Measurements from ENCODE around the gene ANKRD55. TPM values are rescaled to one million over a fixed set of nuclear protein-coding genes. Genes with fewer than 3 reads are reported as not detected.

ANKRD55 gene
- total RNA-seq, 1 donor from 2014 or later = not detected

DNA sequence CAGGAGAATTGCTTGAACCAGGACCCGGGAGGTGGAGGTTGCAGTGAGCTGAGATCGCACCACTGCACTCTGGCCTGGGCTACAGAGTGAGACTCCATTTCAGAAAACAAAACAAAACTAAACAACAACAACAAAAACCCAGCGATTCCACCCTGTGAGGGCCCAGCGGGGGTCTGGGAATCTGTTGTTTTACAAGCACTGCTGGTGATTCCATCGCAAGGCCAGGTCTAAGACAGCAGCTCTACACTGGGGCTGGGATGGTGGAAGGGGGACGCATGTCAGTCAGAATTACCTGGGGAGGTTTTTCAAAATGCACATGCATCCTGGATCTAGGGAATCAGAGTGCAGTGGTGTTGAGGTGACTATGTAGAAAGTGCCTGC lies 90.9 kb downstream of the ANKRD55 start:
- no peak overlapping the region for H3K27ac Mint-ChIP-seq (ENCODE audit: unreplicated experiment)
- H3K9ac ChIP-seq (ENCODE audit: low read length) = no peak overlapping the region
- no peak for DNase-seq (ENCODE audit: low read depth)
- no peak for FAIRE-seq
- H3K36me3 Mint-ChIP-seq (ENCODE audit: low read depth, unreplicated experiment) = no peaks in the 10 kb centered on the region
- H2AFZ ChIP-seq (ENCODE audit: low read depth, low read length) = no peak overlapping the region
- no peaks in the 10 kb centered on the region for H3K4me1 ChIP-seq (ENCODE audit: insufficient read depth, low read length)
- no peak overlapping the region for H3K4me3 Mint-ChIP-seq (ENCODE audit: unreplicated experiment)
- H3K4me1 Mint-ChIP-seq (ENCODE audit: low read depth, unreplicated experiment) = peaks cover 6% of the 10 kb centered on the region
- no peaks in the 10 kb centered on the region for H3K9me3 ChIP-seq (ENCODE audit: insufficient read depth, low read depth, low read length)
- no peak overlapping the region for H3K4me2 ChIP-seq (ENCODE audit: low read length)
- no peak overlapping the region for H3K4me3 ChIP-seq (ENCODE audit: insufficient read depth, low read depth, low read length)
- H3K27me3 Mint-ChIP-seq (ENCODE audit: low read depth, unreplicated experiment) = peaks cover 9% of the 10 kb centered on the region
- no peaks in the 10 kb centered on the region for H3K27me3 ChIP-seq (ENCODE audit: insufficient read depth, low read length)
- H3K79me2 ChIP-seq (ENCODE audit: insufficient read depth, low read length) = no peaks in the 10 kb centered on the region
- TF ChIP-seq, protein P1, sequence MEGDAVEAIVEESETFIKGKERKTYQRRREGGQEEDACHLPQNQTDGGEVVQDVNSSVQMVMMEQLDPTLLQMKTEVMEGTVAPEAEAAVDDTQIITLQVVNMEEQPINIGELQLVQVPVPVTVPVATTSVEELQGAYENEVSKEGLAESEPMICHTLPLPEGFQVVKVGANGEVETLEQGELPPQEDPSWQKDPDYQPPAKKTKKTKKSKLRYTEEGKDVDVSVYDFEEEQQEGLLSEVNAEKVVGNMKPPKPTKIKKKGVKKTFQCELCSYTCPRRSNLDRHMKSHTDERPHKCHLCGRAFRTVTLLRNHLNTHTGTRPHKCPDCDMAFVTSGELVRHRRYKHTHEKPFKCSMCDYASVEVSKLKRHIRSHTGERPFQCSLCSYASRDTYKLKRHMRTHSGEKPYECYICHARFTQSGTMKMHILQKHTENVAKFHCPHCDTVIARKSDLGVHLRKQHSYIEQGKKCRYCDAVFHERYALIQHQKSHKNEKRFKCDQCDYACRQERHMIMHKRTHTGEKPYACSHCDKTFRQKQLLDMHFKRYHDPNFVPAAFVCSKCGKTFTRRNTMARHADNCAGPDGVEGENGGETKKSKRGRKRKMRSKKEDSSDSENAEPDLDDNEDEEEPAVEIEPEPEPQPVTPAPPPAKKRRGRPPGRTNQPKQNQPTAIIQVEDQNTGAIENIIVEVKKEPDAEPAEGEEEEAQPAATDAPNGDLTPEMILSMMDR (IDR thresholded peaks at IDR 0.05; ENCODE audit: insufficient read depth, low read depth, low read length) = no peak
- no peak for TF ChIP-seq EZH2 (IDR thresholded peaks at IDR 0.05; ENCODE audit: insufficient read depth, low read length)
- H3K9me3 Mint-ChIP-seq (ENCODE audit: unreplicated experiment) = peaks cover 2% of the 10 kb centered on the region
- H4K20me1 ChIP-seq (ENCODE audit: insufficient read depth, low read length) = no peaks in the 10 kb centered on the region
- no peak overlapping the region for H3K27ac ChIP-seq (ENCODE audit: low read depth, low read length)
- no peaks in the 10 kb centered on the region for H3K36me3 ChIP-seq (ENCODE audit: insufficient read depth, low read length)

DNA sequence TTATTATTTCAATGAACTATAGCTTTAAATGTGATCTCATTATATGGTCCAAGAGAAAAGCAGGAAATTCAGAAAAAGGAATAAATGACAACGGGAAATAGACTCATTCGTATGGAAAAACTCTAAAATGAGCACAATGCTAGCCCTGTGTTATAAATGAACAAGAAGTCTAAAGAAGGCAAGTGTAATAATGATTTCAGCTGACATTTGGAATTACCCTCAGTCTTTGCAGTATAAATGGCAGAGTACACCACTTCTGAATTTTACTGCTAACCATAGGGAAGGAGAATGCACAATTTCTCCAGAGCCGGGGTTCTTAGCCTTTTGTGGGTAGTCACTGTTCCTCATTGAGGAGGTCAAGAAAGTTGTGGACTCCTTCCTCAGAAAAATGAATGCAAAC lies 93.1 kb downstream of the ANKRD55 start:
- Histone ChIP-seq H3K4me2 (ENCODE audit: low read length) (no peak overlapping the region), H3K36me3 (ENCODE audit: insufficient read depth, low read length) (no peaks in the 10 kb centered on the region), H2AFZ (ENCODE audit: low read depth, low read length) (no peak overlapping the region), H3K4me3 (ENCODE audit: insufficient read depth, low read depth, low read length) (no peak overlapping the region), H3K4me1 (ENCODE audit: insufficient read depth, low read length) (no peaks in the 10 kb centered on the region), H3K27me3 (ENCODE audit: insufficient read depth, low read length) (no peaks in the 10 kb centered on the region), H3K79me2 (ENCODE audit: insufficient read depth, low read length) (no peaks in the 10 kb centered on the region), H3K9me3 (ENCODE audit: insufficient read depth, low read depth, low read length) (no peaks in the 10 kb centered on the region), H3K9ac (ENCODE audit: low read length) (no peak overlapping the region), H3K27ac (ENCODE audit: low read depth, low read length) (no peak overlapping the region), H4K20me1 (ENCODE audit: insufficient read depth, low read length) (no peaks in the 10 kb centered on the region)
- Mint-ChIP-seq H3K4me1 (ENCODE audit: low read depth, unreplicated experiment) (peaks cover 4% of the 10 kb centered on the region), H3K27me3 (ENCODE audit: low read depth, unreplicated experiment) (peaks cover 9% of the 10 kb centered on the region), H3K9me3 (ENCODE audit: unreplicated experiment) (peaks cover 2% of the 10 kb centered on the region), H3K36me3 (ENCODE audit: low read depth, unreplicated experiment) (no peaks in the 10 kb centered on the region), H3K4me3 (ENCODE audit: unreplicated experiment) (no peak overlapping the region), H3K27ac (ENCODE audit: unreplicated experiment) (no peak overlapping the region)
- FAIRE-seq = no peak
- TF ChIP-seq, protein P1 (IDR thresholded peaks at IDR 0.05; ENCODE audit: insufficient read depth, low read depth, low read length) = no peak
- TF ChIP-seq EZH2 (IDR thresholded peaks at IDR 0.05; ENCODE audit: insufficient read depth, low read length) = no peak
- no peak for DNase-seq (ENCODE audit: low read depth)

DNA sequence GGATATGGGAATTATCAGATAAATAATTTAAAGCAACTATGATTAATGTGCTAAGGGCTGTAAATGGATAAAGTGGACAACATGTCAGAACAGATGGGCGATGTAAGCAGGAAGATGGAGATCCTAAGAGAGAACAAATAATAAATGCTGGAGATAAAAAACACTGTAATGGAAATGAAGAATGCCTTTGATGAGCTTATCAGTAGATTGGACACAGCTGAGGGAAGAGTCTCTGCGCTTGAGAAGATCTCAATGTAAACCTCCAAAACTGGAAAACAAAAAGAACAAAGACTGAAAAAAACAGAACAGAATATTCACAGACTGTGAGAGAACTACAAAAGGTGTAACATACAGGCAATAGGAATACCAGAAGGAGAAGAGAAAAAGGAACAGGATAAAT lies 102.5 kb downstream of the ANKRD55 start:
- Histone ChIP-seq H3K9me3 (ENCODE audit: insufficient read depth, low read depth, low read length) (no peaks in the 10 kb centered on the region), H3K36me3 (ENCODE audit: insufficient read depth, low read length) (no peaks in the 10 kb centered on the region), H3K27me3 (ENCODE audit: insufficient read depth, low read length) (no peaks in the 10 kb centered on the region), H3K79me2 (ENCODE audit: insufficient read depth, low read length) (no peaks in the 10 kb centered on the region), H3K4me2 (ENCODE audit: low read length) (no peak overlapping the region), H4K20me1 (ENCODE audit: insufficient read depth, low read length) (no peaks in the 10 kb centered on the region), H3K27ac (ENCODE audit: low read depth, low read length) (no peak overlapping the region), H2AFZ (ENCODE audit: low read depth, low read length) (no peak overlapping the region), H3K4me1 (ENCODE audit: insufficient read depth, low read length) (peaks cover 8% of the 10 kb centered on the region), H3K4me3 (ENCODE audit: insufficient read depth, low read depth, low read length) (no peak overlapping the region), H3K9ac (ENCODE audit: low read length) (no peak overlapping the region)
- Mint-ChIP-seq H3K4me3 (ENCODE audit: unreplicated experiment) (no peak overlapping the region), H3K27me3 (ENCODE audit: low read depth, unreplicated experiment) (peaks cover 2% of the 10 kb centered on the region), H3K36me3 (ENCODE audit: low read depth, unreplicated experiment) (peaks cover 4% of the 10 kb centered on the region), H3K27ac (ENCODE audit: unreplicated experiment) (no peak overlapping the region), H3K9me3 (ENCODE audit: unreplicated experiment) (peaks cover 3% of the 10 kb centered on the region), H3K4me1 (ENCODE audit: low read depth, unreplicated experiment) (peaks cover 1% of the 10 kb centered on the region)
- FAIRE-seq = no peak
- TF ChIP-seq, protein P1 (IDR thresholded peaks at IDR 0.05; ENCODE audit: insufficient read depth, low read depth, low read length) = no peak
- no peak for TF ChIP-seq EZH2 (IDR thresholded peaks at IDR 0.05; ENCODE audit: insufficient read depth, low read length)
- no peak for DNase-seq (ENCODE audit: low read depth)
